Spleen (tissue), 11 donors: ENCODE results near the gene ABCF1. TPM values are rescaled to one million over a fixed set of nuclear protein-coding genes. Genes with fewer than 3 reads are reported as not detected.

Source experiments
- microRNA-seq, 3 donors: library from miRNA; unstranded; fragments of <30 nt; microRNA quantifications; one replicate each; pipeline versions ENCODE4 to v1.1.0, GENCODE V29; 2019 to 2020
- polyA plus RNA-seq, 3 donors: library from polyadenylated mRNA; stranded (reverse); fragments of 200-250 nt; gene quantifications; one replicate each; pipeline ENCODE4 v1.2.1, GENCODE V29; 2013
- small RNA-seq, 4 donors: library from RNA; depleted of rRNA; stranded (forward); fragments of <200 nt; gene quantifications; one replicate each; pipeline ENCODE3, GENCODE V24; 2016
- total RNA-seq, 7 donors: library from RNA; depleted of rRNA in 3 of 7; stranded (reverse); fragments of >200 nt in 3 of 7; fragmentation: NEBNext Ultra II Directional in 4 of 7; extraction: Animal tissue kit (Norgen Biotek cat#: 25700) in 4 of 7; gene quantifications; one replicate each; pipeline versions ENCODE4 v1.1.0 to v1.2.1, GENCODE V29; 2016 to 2021
- donor health status: healthy with polysubstance abuse.
- donor health status: DM: no; HTN: no; CAD: no; lungs with moderate emphysema.
- donor health status: DM: no; HTN: no; CAD: no.
- donor health status: Bipolar disorder and iron deficiency.
- donor health status: healthy.
- donor health status: DM: no; HTN: no; CAD: no.
- donor health status: DM: yes; HTN: yes; CAD: no.

Gene ABCF1
- total and polyA plus RNA-seq, 10 donors, result 12.8 to 53.5 (median 33.2) TPM

Small RNA genes lying within 50 kb of the gene (microRNA-seq; reads per million reads assigned to microRNA genes)
- 76.9 to 104 (median 97.4) reads per million in 3 donors for gene MIR877

Small RNA genes lying within 50 kb of the gene (small RNA-seq; reads per million reads assigned to genes)
- 3.2 to 5.8 (median 5.4) reads per million in 4 donors for gene MIR877

Other genes starting within 250 kb of the ABCF1 start
- 10 to 100 TPM; 15.7 to 24.5 (median 18.7) TPM for gene TRIM39, start 244.5 kb upstream of the ABCF1 start, total RNA-seq
- 10 to 100 TPM in 2 of 3 donors, 1 to 10 TPM in 1; 6.9 to 12.1 (median 11.7) TPM for gene TRIM39, start 244.5 kb upstream of the ABCF1 start, polyA plus RNA-seq
- 10 to 100 TPM; 24.3 to 59.9 (median 32.0) TPM for gene RPP21, start 226.3 kb upstream of the ABCF1 start, total RNA-seq
- 10 to 100 TPM; 77.9 to 87.8 (median 84.6) TPM for gene RPP21, start 226.3 kb upstream of the ABCF1 start, polyA plus RNA-seq
- gene HLA-E, start 81.9 kb upstream of the ABCF1 start, total RNA-seq, result 1,000 to 10,000 TPM; 1,072 to 2,111 (median 1,510) TPM
- gene HLA-E, start 81.9 kb upstream of the ABCF1 start, polyA plus RNA-seq, result 100 to 1,000 TPM; 514 to 675 (median 646) TPM
- gene GNL1, start 15.0 kb upstream of the ABCF1 start, total RNA-seq, result 10 to 100 TPM; 28.0 to 84.6 (median 56.7) TPM
- gene GNL1, start 15.0 kb upstream of the ABCF1 start, polyA plus RNA-seq, result 10 to 100 TPM; 40.3 to 55.6 (median 45.6) TPM
- gene PRR3, start 14.1 kb upstream of the ABCF1 start, total RNA-seq, result 10 to 100 TPM in 6 of 7 donors, 1 to 10 TPM in 1; 8.1 to 19.6 (median 12.9) TPM
- gene PRR3, start 14.1 kb upstream of the ABCF1 start, polyA plus RNA-seq, result 10 to 100 TPM; 11.5 to 15.6 (median 12.9) TPM
- gene PPP1R10, start 45.8 kb downstream of the ABCF1 start, total RNA-seq, result 10 to 100 TPM; 53.5 to 86.2 (median 75.9) TPM
- 10 to 100 TPM; 13.5 to 24.6 (median 13.6) TPM for gene PPP1R10, start 45.8 kb downstream of the ABCF1 start, polyA plus RNA-seq
- gene MRPS18B, start 46.4 kb downstream of the ABCF1 start, total RNA-seq, result 10 to 100 TPM; 41.2 to 63.4 (median 45.3) TPM
- 10 to 100 TPM; 48.8 to 74.0 (median 73.0) TPM for gene MRPS18B, start 46.4 kb downstream of the ABCF1 start, polyA plus RNA-seq
- gene ATAT1, start 55.4 kb downstream of the ABCF1 start, total RNA-seq, result 1 to 10 TPM; 2.4 to 9.7 (median 8.7) TPM
- 1 to 10 TPM; 3.6 to 4.9 (median 4.3) TPM for gene ATAT1, start 55.4 kb downstream of the ABCF1 start, polyA plus RNA-seq
- gene C6orf136, start 75.7 kb downstream of the ABCF1 start, total RNA-seq, result 10 to 100 TPM; 15.4 to 24.2 (median 17.8) TPM
- gene C6orf136, start 75.7 kb downstream of the ABCF1 start, polyA plus RNA-seq, result 10 to 100 TPM; 12.1 to 28.0 (median 22.1) TPM
- gene DHX16, start 101.6 kb downstream of the ABCF1 start, total RNA-seq, result 10 to 100 TPM; 30.0 to 39.6 (median 35.4) TPM
- gene DHX16, start 101.6 kb downstream of the ABCF1 start, polyA plus RNA-seq, result 10 to 100 TPM; 21.7 to 39.7 (median 33.8) TPM
- gene PPP1R18, start 115.2 kb downstream of the ABCF1 start, total RNA-seq, result 100 to 1,000 TPM; 128 to 187 (median 150) TPM
- 100 to 1,000 TPM; 153 to 188 (median 186) TPM for gene PPP1R18, start 115.2 kb downstream of the ABCF1 start, polyA plus RNA-seq
- 10 to 100 TPM in 6 of 7 donors, 1 to 10 TPM in 1; 9.8 to 13.8 (median 11.0) TPM for gene NRM, start 119.5 kb downstream of the ABCF1 start, total RNA-seq
- 10 to 100 TPM; 14.1 to 19.6 (median 17.7) TPM for gene NRM, start 119.5 kb downstream of the ABCF1 start, polyA plus RNA-seq
- gene MDC1, start 145.8 kb downstream of the ABCF1 start, total RNA-seq, result 10 to 100 TPM; 20.8 to 47.7 (median 39.0) TPM
- 10 to 100 TPM in 2 of 3 donors, 1 to 10 TPM in 1; 7.8 to 18.2 (median 16.5) TPM for gene MDC1, start 145.8 kb downstream of the ABCF1 start, polyA plus RNA-seq
- 100 to 1,000 TPM; 189 to 344 (median 272) TPM for gene TUBB, start 148.9 kb downstream of the ABCF1 start, total RNA-seq
- 100 to 1,000 TPM; 109 to 203 (median 182) TPM for gene TUBB, start 148.9 kb downstream of the ABCF1 start, polyA plus RNA-seq
- 100 to 1,000 TPM; 125 to 205 (median 170) TPM for gene FLOT1, start 171.2 kb downstream of the ABCF1 start, total RNA-seq
- 100 to 1,000 TPM; 116 to 178 (median 116) TPM for gene FLOT1, start 171.2 kb downstream of the ABCF1 start, polyA plus RNA-seq
- 10 to 100 TPM; 29.8 to 62.2 (median 41.7) TPM for gene IER3, start 173.1 kb downstream of the ABCF1 start, total RNA-seq
- gene IER3, start 173.1 kb downstream of the ABCF1 start, polyA plus RNA-seq, result 10 to 100 TPM; 19.8 to 29.4 (median 25.7) TPM